Measurements from ENCODE around the gene FAM131A. TPM values are rescaled to one million over a fixed set of nuclear protein-coding genes. Genes with fewer than 3 reads are reported as not detected.

Gene FAM131A
- total RNA-seq, 1 donor from 2014 or later, result 9.4 TPM

DNA sequence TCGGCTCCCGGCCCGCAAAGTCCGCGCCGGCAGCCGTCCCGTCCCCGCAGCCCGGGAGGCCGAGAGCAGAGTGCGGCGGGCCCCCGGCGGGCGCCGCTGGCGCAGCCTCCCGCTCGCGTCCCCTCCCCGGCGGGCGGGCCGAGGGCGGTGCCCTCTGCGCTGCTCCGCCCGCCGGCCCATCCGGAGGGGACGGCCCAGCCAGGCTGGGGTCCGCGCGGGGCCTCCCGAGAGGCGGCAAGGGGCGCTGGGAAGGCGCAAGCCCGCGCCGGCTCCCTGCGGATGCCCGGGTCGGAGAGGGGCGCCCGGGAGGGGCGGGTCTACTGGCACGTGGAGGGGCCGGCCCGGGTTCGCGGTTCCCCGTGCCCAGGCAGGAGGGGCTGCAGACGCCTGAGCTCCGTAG, 24.1 kb downstream of the FAM131A start, which contains the start of the genes CLCN2 and POLR2H:
Gene CLCN2 (minus strand): TSS at position 74 of the 400 bp plus-strand sequence. CDS start 126 bp downstream, outside the sequence.
Gene POLR2H (plus strand): TSS at position 179 of the 400 bp plus-strand sequence. CDS start 1,783 bp downstream, outside the sequence.
- H3K36me3 ChIP-seq (ENCODE audit: control insufficient read depth in 3 of 3, insufficient read depth in 3 of 3, low read length in 3 of 3), result peaks cover 5 to 13% (median 9%) of the 10 kb centered on the region in 3 donors
- H3K4me1 ChIP-seq (ENCODE audit: control insufficient read depth in 3 of 3, insufficient read depth in 3 of 3, low read length in 3 of 3), result peaks cover 20 to 28% (median 20%) of the 10 kb centered on the region in 3 donors
- peak within 1 kb of the TSS; percentile 84 to 94 (median 92) for H3K9ac ChIP-seq (ENCODE audit: low read depth in 1 of 3, low read length in 3 of 3)
- peak within 1 kb of the TSS; percentile 99 for H3K27ac ChIP-seq (ENCODE audit: low read depth, low read length)
- peak within 1 kb of the TSS; percentile 80 to 98 (median 87) for H3K4me3 ChIP-seq (ENCODE audit: low read length in 3 of 3)
- H3K27me3 ChIP-seq (ENCODE audit: control insufficient read depth in 3 of 3, insufficient read depth in 3 of 3, low read length in 3 of 3), result no peaks in the 10 kb centered on the region
- no peaks in the 10 kb centered on the region for H3K9me3 ChIP-seq (ENCODE audit: control insufficient read depth in 3 of 3, low read length in 3 of 3)

DNA sequence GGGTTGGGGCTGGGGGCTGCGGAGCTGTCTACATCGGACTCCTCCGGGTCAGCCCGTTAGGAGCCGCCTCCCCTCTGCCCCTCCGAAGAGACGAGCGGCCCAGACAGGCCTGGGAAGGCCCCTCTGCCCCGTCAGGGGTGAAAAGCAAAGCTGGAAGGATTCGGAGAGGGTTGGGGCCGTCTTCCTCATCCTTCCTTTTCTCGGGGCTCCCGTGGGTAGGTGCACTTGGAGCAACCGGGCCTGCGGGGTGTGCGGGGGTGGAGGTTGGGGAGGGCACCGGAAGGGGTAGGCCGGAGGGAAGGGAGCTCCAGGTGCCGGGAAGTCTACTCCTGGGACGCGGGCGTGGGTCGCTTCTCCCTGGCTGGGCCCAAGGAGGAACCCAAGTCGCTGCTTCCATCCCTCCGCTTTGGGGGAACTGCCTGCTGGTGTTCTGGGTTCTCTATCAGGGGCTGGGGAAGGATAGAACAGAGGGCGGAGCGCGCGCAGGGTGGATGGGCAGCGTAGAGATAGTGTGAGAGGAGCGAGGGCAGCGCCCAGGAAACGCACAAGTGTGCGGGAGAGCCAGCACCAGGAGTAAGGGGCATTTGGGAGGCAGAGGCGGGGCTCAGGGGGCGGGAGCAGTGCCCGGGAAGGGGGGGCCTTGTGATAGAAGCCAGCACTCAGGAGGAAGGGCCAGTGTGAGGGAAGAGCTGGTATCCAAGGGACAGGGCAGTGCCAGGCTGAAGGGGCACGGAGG, 24.7 kb downstream of the FAM131A start:
- Histone ChIP-seq H3K27ac (ENCODE audit: low read depth, low read length) (peak overlapping the region; percentile 99), H3K9ac (ENCODE audit: low read depth in 1 of 3, low read length in 3 of 3) (peak overlapping the region; percentile 84 to 94 (median 92)), H3K36me3 (ENCODE audit: control insufficient read depth in 3 of 3, insufficient read depth in 3 of 3, low read length in 3 of 3) (peaks cover 10 to 18% (median 14%) of the 10 kb centered on the region in 3 donors), H3K4me1 (ENCODE audit: control insufficient read depth in 3 of 3, insufficient read depth in 3 of 3, low read length in 3 of 3) (peaks cover 20 to 28% (median 24%) of the 10 kb centered on the region in 3 donors), H3K4me3 (ENCODE audit: low read length in 3 of 3) (peak overlapping the region; percentile 80 to 98 (median 87)), H3K27me3 (ENCODE audit: control insufficient read depth in 3 of 3, insufficient read depth in 3 of 3, low read length in 3 of 3) (no peaks in the 10 kb centered on the region), H3K9me3 (ENCODE audit: control insufficient read depth in 3 of 3, low read length in 3 of 3) (no peaks in the 10 kb centered on the region)

DNA sequence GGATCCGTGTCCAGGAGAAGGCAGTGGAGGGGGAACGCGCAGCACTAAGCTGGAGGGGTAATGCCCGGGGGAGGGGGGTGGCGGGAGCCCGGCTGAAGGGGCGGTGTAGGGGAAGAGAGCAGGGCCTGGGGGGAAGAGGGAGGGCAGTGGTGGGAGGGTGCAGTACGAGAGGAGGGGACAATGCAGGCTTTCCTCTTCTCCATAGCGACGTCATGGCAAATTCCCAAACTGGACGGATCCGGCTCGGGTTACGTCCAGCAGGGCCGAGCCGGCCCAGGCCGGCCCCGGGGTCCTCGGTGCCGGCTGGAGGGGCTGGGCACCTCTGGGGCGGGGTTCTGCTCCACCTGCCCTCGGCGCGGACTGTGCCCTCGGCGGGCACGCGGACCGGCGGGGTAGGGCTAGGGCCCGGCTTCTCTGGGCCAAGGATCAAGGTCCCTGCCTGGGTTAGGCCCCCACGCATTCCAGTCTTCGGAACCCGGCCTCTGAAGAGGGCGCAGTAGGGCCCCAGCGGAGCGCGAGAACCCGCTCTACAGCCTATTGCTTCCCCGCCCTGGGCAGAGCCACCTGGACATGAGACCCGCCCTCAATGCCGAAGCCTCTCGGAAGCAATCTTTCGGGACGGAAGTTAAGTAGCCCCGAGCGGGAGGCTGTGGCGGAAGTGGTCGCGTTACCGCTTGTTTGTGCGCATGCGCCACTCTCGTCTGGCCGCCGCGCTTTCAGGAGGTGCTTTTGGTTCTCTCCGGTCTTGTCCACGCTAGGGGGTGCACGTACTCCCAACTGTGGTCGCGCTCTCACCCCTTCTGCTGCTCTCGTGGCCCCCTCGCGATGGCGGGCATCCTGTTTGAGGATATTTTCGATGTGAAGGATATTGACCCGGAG, 25.5 kb downstream of the FAM131A start:
- peaks cover 20 to 28% (median 24%) of the 10 kb centered on the region in 3 donors for H3K4me1 ChIP-seq (ENCODE audit: control insufficient read depth in 3 of 3, insufficient read depth in 3 of 3, low read length in 3 of 3)
- H3K9me3 ChIP-seq (ENCODE audit: control insufficient read depth in 3 of 3, low read length in 3 of 3), result no peaks in the 10 kb centered on the region
- H3K9ac ChIP-seq (ENCODE audit: low read depth in 1 of 3, low read length in 3 of 3), result peak overlapping the region; percentile 92 to 94 (median 93)
- no peaks in the 10 kb centered on the region for H3K27me3 ChIP-seq (ENCODE audit: control insufficient read depth in 3 of 3, insufficient read depth in 3 of 3, low read length in 3 of 3)
- peak overlapping the region; percentile 80 to 98 (median 87) for H3K4me3 ChIP-seq (ENCODE audit: low read length in 3 of 3)
- peak overlapping the region; percentile 99 for H3K27ac ChIP-seq (ENCODE audit: low read depth, low read length)
- peaks cover 12 to 23% (median 16%) of the 10 kb centered on the region in 3 donors for H3K36me3 ChIP-seq (ENCODE audit: control insufficient read depth in 3 of 3, insufficient read depth in 3 of 3, low read length in 3 of 3)

DNA sequence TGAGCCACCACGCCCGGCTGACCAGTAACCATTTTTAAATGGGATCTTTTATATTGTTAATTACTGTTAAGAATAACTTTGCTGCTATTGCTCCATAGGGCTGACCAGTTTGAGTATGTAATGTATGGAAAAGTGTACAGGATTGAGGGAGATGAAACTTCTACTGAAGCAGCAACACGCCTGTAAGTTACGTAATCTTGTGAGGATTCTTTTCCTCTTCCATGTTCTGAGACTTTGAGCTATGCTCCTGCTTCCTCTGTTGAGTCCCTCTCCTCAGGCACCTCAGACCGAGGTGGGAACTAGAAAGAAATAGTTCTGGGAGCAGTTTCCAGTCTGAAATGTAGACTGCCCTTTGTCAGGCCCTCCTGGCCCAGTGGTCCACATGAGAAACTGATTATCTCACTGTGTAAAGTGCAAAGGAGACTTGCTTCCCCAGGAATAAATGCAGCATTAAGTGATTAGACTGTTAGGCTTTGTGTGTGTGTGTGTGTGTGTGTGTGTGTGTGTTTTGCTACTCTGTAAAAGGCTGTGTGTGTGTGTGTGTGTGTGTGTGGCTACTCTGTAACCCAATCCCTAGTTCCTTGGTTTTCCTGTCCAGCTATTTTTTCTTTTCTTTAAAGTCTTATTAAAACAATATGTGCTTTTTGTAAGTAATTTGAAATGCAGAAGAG, 29.4 kb downstream of the FAM131A start:
- Histone ChIP-seq H3K27me3 (ENCODE audit: control insufficient read depth in 3 of 3, insufficient read depth in 3 of 3, low read length in 3 of 3) (no peaks in the 10 kb centered on the region), H3K4me3 (ENCODE audit: low read length in 3 of 3) (no peak overlapping the region), H3K9ac (ENCODE audit: low read depth in 1 of 3, low read length in 3 of 3) (no peak overlapping the region), H3K27ac (ENCODE audit: low read depth, low read length) (no peak overlapping the region), H3K9me3 (ENCODE audit: control insufficient read depth in 3 of 3, low read length in 3 of 3) (no peaks in the 10 kb centered on the region), H3K4me1 (ENCODE audit: control insufficient read depth in 3 of 3, insufficient read depth in 3 of 3, low read length in 3 of 3) (peaks cover 18 to 34% (median 30%) of the 10 kb centered on the region in 3 donors), H3K36me3 (ENCODE audit: control insufficient read depth in 3 of 3, insufficient read depth in 3 of 3, low read length in 3 of 3) (peaks cover 17 to 25% (median 25%) of the 10 kb centered on the region in 3 donors)

DNA sequence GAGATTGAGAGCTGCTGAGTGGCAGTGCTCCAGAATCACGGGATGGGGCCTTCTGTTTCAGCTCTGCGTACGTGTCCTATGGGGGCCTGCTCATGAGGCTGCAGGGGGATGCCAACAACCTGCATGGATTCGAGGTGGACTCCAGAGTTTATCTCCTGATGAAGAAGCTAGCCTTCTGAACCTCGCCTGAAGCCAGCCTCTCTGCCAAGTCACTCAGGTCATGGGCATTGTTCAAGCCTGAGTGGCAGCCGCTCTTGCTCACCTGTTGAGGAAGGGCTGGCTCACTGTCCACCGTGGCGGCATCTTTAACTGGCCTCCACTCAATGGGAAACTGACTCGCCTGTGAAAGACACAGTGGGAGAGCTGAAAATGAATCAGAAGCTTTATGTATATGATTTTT, 30.7 kb downstream of the FAM131A start:
- H3K36me3 ChIP-seq (ENCODE audit: control insufficient read depth in 3 of 3, insufficient read depth in 3 of 3, low read length in 3 of 3), result peaks cover 21 to 28% (median 25%) of the 10 kb centered on the region in 3 donors
- H3K27ac ChIP-seq (ENCODE audit: low read depth, low read length), result peak overlapping the region; percentile 37
- peaks cover 21 to 39% (median 38%) of the 10 kb centered on the region in 3 donors for H3K4me1 ChIP-seq (ENCODE audit: control insufficient read depth in 3 of 3, insufficient read depth in 3 of 3, low read length in 3 of 3)
- H3K9ac ChIP-seq (ENCODE audit: low read depth in 1 of 3, low read length in 3 of 3), result no peak overlapping the region
- no peaks in the 10 kb centered on the region for H3K27me3 ChIP-seq (ENCODE audit: control insufficient read depth in 3 of 3, insufficient read depth in 3 of 3, low read length in 3 of 3)
- no peak overlapping the region for H3K4me3 ChIP-seq (ENCODE audit: low read length in 3 of 3)
- no peaks in the 10 kb centered on the region for H3K9me3 ChIP-seq (ENCODE audit: control insufficient read depth in 3 of 3, low read length in 3 of 3)

DNA sequence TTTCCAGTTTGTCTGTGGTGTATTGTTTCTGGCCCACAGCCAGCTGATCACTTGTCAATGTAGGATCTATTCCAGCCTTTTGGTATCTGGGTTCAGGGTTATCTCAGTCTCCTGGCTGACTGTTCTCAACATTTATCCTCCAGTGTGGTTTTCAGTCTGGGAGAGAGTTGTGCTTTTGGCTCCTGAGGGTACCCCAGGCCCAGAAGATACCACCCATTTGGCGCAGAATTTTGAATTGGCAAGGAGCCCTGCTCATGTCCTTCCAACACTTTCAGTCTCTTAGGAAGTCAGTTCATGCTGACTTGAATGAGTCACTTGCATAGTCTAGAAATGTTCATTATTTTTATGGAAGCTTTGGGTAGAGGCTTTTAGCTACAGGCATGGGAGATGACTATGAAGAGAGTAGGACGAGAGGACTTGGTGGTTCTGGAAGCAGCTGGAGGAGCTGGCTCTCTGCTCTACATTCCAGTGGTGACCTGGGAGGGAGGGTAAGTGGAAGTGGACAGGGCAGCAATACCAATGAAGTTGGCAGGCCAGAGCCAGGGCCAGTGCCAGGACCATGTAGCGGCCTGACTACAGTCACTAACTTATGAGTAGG, 31.3 kb downstream of the FAM131A start:
- no peak overlapping the region for H3K9ac ChIP-seq (ENCODE audit: low read depth in 1 of 3, low read length in 3 of 3)
- peak overlapping the region; percentile 37 for H3K27ac ChIP-seq (ENCODE audit: low read depth, low read length)

DNA sequence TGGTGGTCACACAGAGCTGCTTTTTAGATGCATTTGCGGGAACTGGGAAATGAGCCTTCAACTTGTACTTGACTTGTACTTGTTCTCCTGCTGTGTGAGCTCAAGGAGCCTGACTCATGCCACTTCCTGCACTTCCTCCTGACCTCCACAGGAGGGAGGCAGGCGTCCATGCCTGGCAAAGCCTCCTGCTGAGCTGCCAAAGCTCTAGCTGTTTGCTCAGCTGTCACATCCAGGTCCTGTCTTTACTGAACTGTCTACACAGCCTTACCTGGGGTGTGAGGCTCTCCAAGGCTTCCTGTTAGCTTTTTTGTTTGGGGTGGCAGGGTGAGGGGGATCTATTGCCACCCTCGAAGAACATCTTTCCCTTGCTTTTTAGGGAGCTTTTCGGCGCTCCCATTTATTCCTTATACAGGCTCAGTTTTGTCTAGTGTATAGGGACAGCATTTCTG, 34.2 kb downstream of the FAM131A start:
- Histone ChIP-seq H3K36me3 (ENCODE audit: control insufficient read depth in 3 of 3, insufficient read depth in 3 of 3, low read length in 3 of 3) (peaks cover 15 to 27% (median 22%) of the 10 kb centered on the region in 3 donors), H3K27ac (ENCODE audit: low read depth, low read length) (no peak overlapping the region), H3K4me3 (ENCODE audit: low read length in 3 of 3) (no peak overlapping the region)

More for the DNA sequence above, 31.3 kb downstream of the FAM131A start:
- Histone ChIP-seq H3K4me3 (ENCODE audit: low read length in 3 of 3) (no peak overlapping the region), H3K9me3 (ENCODE audit: control insufficient read depth in 3 of 3, low read length in 3 of 3) (no peaks in the 10 kb centered on the region), H3K4me1 (ENCODE audit: control insufficient read depth in 3 of 3, insufficient read depth in 3 of 3, low read length in 3 of 3) (peaks cover 20 to 41% (median 35%) of the 10 kb centered on the region in 3 donors), H3K36me3 (ENCODE audit: control insufficient read depth in 3 of 3, insufficient read depth in 3 of 3, low read length in 3 of 3) (peaks cover 21 to 28% (median 25%) of the 10 kb centered on the region in 3 donors), H3K27me3 (ENCODE audit: control insufficient read depth in 3 of 3, insufficient read depth in 3 of 3, low read length in 3 of 3) (no peaks in the 10 kb centered on the region)

DNA sequence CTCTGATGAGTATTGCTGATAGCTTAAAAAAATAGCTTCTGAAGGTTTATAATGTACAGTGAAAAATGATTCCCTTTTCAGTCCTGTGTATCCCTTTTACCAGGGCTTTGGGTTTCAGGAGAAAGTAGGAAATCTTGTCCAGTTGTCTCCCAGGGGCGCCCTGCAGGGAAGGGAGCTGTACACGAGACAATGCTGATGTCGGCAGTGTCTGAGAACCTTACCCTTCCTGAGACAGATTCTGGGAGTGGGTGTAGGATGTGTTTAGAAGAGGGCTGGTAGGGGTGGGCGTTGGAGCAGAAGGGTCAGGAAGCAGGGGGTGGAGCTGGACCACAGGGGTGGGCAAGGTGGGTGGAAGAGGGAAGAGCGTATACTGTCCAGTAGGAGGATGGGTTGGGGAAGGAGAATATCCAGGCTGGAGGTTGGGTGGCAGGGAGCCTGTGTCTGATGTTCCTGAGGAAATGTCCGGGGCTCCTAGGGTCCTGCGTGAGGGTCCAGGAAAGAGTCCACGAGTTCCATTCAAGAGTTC, 35.0 kb downstream of the FAM131A start:
- Histone ChIP-seq H3K36me3 (ENCODE audit: control insufficient read depth in 3 of 3, insufficient read depth in 3 of 3, low read length in 3 of 3) (peaks cover 11 to 21% (median 17%) of the 10 kb centered on the region in 3 donors), H3K4me3 (ENCODE audit: low read length in 3 of 3) (no peak overlapping the region), H3K4me1 (ENCODE audit: control insufficient read depth in 3 of 3, insufficient read depth in 3 of 3, low read length in 3 of 3) (peaks cover 19 to 36% (median 34%) of the 10 kb centered on the region in 3 donors), H3K27me3 (ENCODE audit: control insufficient read depth in 3 of 3, insufficient read depth in 3 of 3, low read length in 3 of 3) (peaks cover 0 to 5% (median 0%) of the 10 kb centered on the region in 3 donors), H3K27ac (ENCODE audit: low read depth, low read length) (no peak overlapping the region), H3K9ac (ENCODE audit: low read depth in 1 of 3, low read length in 3 of 3) (peak overlapping the region in 2 of 3 donors; percentile 12 to 33), H3K9me3 (ENCODE audit: control insufficient read depth in 3 of 3, low read length in 3 of 3) (no peaks in the 10 kb centered on the region)

More for the DNA sequence above, 34.2 kb downstream of the FAM131A start:
- no peaks in the 10 kb centered on the region for H3K9me3 ChIP-seq (ENCODE audit: control insufficient read depth in 3 of 3, low read length in 3 of 3)
- H3K27me3 ChIP-seq (ENCODE audit: control insufficient read depth in 3 of 3, insufficient read depth in 3 of 3, low read length in 3 of 3), result peaks cover 0 to 5% (median 0%) of the 10 kb centered on the region in 3 donors
- no peak overlapping the region for H3K9ac ChIP-seq (ENCODE audit: low read depth in 1 of 3, low read length in 3 of 3)
- H3K4me1 ChIP-seq (ENCODE audit: control insufficient read depth in 3 of 3, insufficient read depth in 3 of 3, low read length in 3 of 3), result peaks cover 15 to 37% (median 30%) of the 10 kb centered on the region in 3 donors
